ENCODE results near the gene ADGRG2.

Gene ADGRG2

GRCh38 chrX:19089555-19090040, 32.7 kb downstream of the ADGRG2 start:
- ATAC-seq, result no peak
- TF ChIP-seq TOX (CRISPR knock-in tag; IDR thresholded peaks at IDR 0.05; ENCODE audit: borderline replicate concordance) (no peak), CSRNP3 (CRISPR knock-in tag; IDR thresholded peaks at IDR 0.05) (no peak), ZNF8 (CRISPR knock-in tag; IDR thresholded peaks at IDR 0.05) (no peak), CSDC2 (CRISPR knock-in tag; IDR thresholded peaks at IDR 0.05) (no peak), SNAI2 (CRISPR knock-in tag; IDR thresholded peaks at IDR 0.05) (no peak), POU6F1 (CRISPR knock-in tag; IDR thresholded peaks at IDR 0.05; ENCODE audit: borderline replicate concordance, low read depth) (no peak), PATZ1 (CRISPR knock-in tag; IDR thresholded peaks at IDR 0.05; ENCODE audit: borderline replicate concordance) (no peak), ZNF565 (CRISPR knock-in tag; conservative IDR thresholded peaks at IDR 0.05; ENCODE audit: low read depth) (no peak), ZNF70 (CRISPR knock-in tag; IDR thresholded peaks at IDR 0.05) (no peak), TCF4 (CRISPR knock-in tag; IDR thresholded peaks at IDR 0.05; ENCODE audit: borderline replicate concordance) (no peak), RARB (CRISPR knock-in tag; IDR thresholded peaks at IDR 0.05) (no peak), ZFP3 (CRISPR knock-in tag; IDR thresholded peaks at IDR 0.05) (no peak), ZFP30 (CRISPR knock-in tag; IDR thresholded peaks at IDR 0.05) (no peak)

- no peak for ATAC-seq
Observed at GRCh38 chrX:19086102-19086772, 36.0 kb downstream of the ADGRG2 start.

More at GRCh38 chrX:19086102-19086772, 36.0 kb downstream of the ADGRG2 start:
- no peak for TF ChIP-seq POU6F1 (CRISPR knock-in tag; IDR thresholded peaks at IDR 0.05; ENCODE audit: borderline replicate concordance, low read depth)
- TF ChIP-seq ZC3H10 (CRISPR knock-in tag; IDR thresholded peaks at IDR 0.05), result no peak
- no peak for TF ChIP-seq CSRNP3 (CRISPR knock-in tag; IDR thresholded peaks at IDR 0.05)
- TF ChIP-seq RARB (CRISPR knock-in tag; IDR thresholded peaks at IDR 0.05), result no peak
- TF ChIP-seq PATZ1 (CRISPR knock-in tag; IDR thresholded peaks at IDR 0.05; ENCODE audit: borderline replicate concordance), result no peak
- TF ChIP-seq ZNF565 (CRISPR knock-in tag; conservative IDR thresholded peaks at IDR 0.05; ENCODE audit: low read depth), result no peak
- no peak for TF ChIP-seq TSHZ2 (CRISPR knock-in tag; IDR thresholded peaks at IDR 0.05)
- no peak for TF ChIP-seq TCF4 (CRISPR knock-in tag; IDR thresholded peaks at IDR 0.05; ENCODE audit: borderline replicate concordance)
- no peak for TF ChIP-seq ISL1 (CRISPR knock-in tag; IDR thresholded peaks at IDR 0.05)
- TF ChIP-seq CREB5 (CRISPR knock-in tag; IDR thresholded peaks at IDR 0.05; ENCODE audit: low read depth), result no peak
- TF ChIP-seq ZFP30 (CRISPR knock-in tag; IDR thresholded peaks at IDR 0.05), result no peak
- TF ChIP-seq ZNF70 (CRISPR knock-in tag; IDR thresholded peaks at IDR 0.05), result no peak
- TF ChIP-seq ZNF8 (CRISPR knock-in tag; IDR thresholded peaks at IDR 0.05), result no peak
- no peak for TF ChIP-seq SNAI2 (CRISPR knock-in tag; IDR thresholded peaks at IDR 0.05)
- TF ChIP-seq ZFP3 (CRISPR knock-in tag; IDR thresholded peaks at IDR 0.05), result no peak
- no peak for TF ChIP-seq PPARA (CRISPR knock-in tag; IDR thresholded peaks at IDR 0.05; ENCODE audit: borderline replicate concordance)
- no peak for TF ChIP-seq OSR1 (CRISPR knock-in tag; IDR thresholded peaks at IDR 0.05)
- no peak for TF ChIP-seq TOX (CRISPR knock-in tag; IDR thresholded peaks at IDR 0.05; ENCODE audit: borderline replicate concordance)
- TF ChIP-seq GLIS3 (CRISPR knock-in tag; IDR thresholded peaks at IDR 0.05), result no peak

Measured in SK-N-SH treated with all-trans-retinoic acid at 6 μM for 48 hours (cell line).